Lower leg skin (tissue), 3 donors: ENCODE measurements around the gene CFLAR.

Experiments used
- CTCF ChIP-seq, 3 donors: fragments of 450-650 bp; IDR thresholded peaks; one replicate each; pipeline ENCODE4 v1.5.1; 2016; ENCODE audit warnings: antibody characterized with exemption in 3 of 3, mild to moderate bottlenecking in 3 of 3, moderate library complexity in 2 of 3
- POLR2A ChIP-seq, 2 donors: fragments of 450-650 bp; IDR thresholded peaks; one replicate each; pipeline ENCODE4 v1.6.1; 2016 to 2017; ENCODE audit warnings: antibody characterized with exemption in 2 of 2, mild to moderate bottlenecking in 1 of 2, moderate library complexity in 1 of 2

GRCh38 chr2:201110615-201111014, 5.3 kb upstream of the CFLAR start:
- TF ChIP-seq CTCF (IDR thresholded peaks at IDR 0.05) (no peak), POLR2A (IDR thresholded peaks at IDR 0.05) (no peak)
